ENCODE data around the gene TIAL1. TPM values are rescaled to one million over a fixed set of nuclear protein-coding genes. Genes with fewer than 3 reads are reported as not detected.

The TIAL1 gene
- total RNA-seq, 1 experiment from 2014 or later, result 220 TPM

DNA sequence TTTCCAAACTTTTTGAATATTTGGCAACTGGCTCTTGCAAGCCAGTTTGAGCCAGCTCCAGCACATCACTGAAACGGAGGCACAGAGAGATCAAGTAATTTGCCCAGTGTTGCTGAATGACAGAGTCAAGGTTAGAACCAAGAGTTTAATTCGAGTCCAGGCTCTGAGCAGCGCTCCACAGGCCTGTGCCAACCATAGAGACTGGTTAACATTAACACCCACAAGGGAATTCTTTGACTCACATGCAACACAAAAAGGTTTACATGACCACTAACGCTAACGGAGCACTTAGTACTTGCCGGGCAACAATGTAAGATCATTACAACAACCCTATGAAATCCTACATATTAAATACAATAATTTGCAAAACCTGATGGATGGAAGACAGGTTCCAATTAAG is 55.7 kb downstream of the TIAL1 start:
- no peak for ATAC-seq

DNA sequence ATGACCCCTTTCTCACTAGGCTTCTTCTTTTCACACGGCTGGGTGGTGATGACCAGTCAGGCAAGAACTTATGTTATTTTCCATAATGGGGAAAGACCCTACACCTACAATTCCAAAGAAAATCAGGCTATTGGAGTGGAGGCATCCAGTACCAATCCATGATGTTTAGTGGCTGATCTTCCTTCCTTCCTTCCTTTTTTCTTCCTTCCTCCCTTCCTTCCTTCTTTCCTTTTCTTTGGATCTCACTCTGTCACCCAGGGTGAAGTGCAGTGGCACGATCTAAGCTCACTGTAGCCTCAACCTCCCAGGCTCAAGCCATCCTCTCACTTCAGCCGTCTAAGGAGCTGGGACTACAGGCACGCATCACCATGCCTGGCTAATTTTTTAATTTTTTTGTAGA is 56.7 kb downstream of the TIAL1 start:
- Histone ChIP-seq H3K9ac (ENCODE audit: low read length) (no peak overlapping the region), H3K9me2 (ENCODE audit: insufficient read depth) (no peaks in the 10 kb centered on the region), H3K79me2 (ENCODE audit: insufficient read depth, low read length) (peaks cover 73% of the 10 kb centered on the region), H3K36me3 (ENCODE audit: control insufficient read depth in 1 of 2, insufficient read depth in 2 of 2, low read length in 2 of 2) (peaks cover 0 to 2% of the 10 kb centered on the region in 2 experiments; a peak in 1 of 4 replicates), H3K27me3 (ENCODE audit: insufficient read depth, low read length) (no peaks in the 10 kb centered on the region), H3K4me3 (replicated peaks in 1 of 2; ENCODE audit: low read depth in 1 of 2, low read length in 2 of 2) (no peak overlapping the region), H3K9me3 (ENCODE audit: control insufficient read depth in 1 of 2, insufficient read depth in 1 of 2, low read depth in 1 of 2, low read length in 2 of 2) (no peaks in the 10 kb centered on the region), H3K4me2 (ENCODE audit: low read length) (no peak overlapping the region), H3K27ac (ENCODE audit: low read depth, low read length) (no peak overlapping the region), H4K20me1 (ENCODE audit: insufficient read depth) (no peaks in the 10 kb centered on the region), H2AFZ (ENCODE audit: low read depth, low read length, poor library complexity, severe bottlenecking) (no peak overlapping the region), H3K4me1 (ENCODE audit: control insufficient read depth in 1 of 2, insufficient read depth in 2 of 2, low read length in 2 of 2) (peaks cover 13 to 40% of the 10 kb centered on the region in 2 experiments)
- no peak for ATAC-seq
- CTCF ChIA-PET, result no interaction called here
- no TSS peak for BruUV-seq (replicated peaks)
- no peak for DNase-seq (ENCODE audit: low read depth, low spot score)
- intact Hi-C loops (cut with micrococcal nuclease), result no loop called here
- RAD21 ChIA-PET (ENCODE audit: low non-redundant PET in 1 of 2, low total read pairs in 2 of 2, uncharacterized antibody in 2 of 2, unreplicated experiment in 2 of 2), result no interaction called here
- POLR2A ChIA-PET, result no interaction called here
- no peak for TF ChIP-seq ZFX (IDR thresholded peaks at IDR 0.05)
- TF ChIP-seq POLR2AphosphoS5 (IDR thresholded peaks at IDR 0.05; ENCODE audit: low read depth, low read length), result no peak
- TF ChIP-seq EZH2phosphoT487 (IDR thresholded peaks at IDR 0.05; ENCODE audit: borderline replicate concordance), result no peak
- TF ChIP-seq JUND (IDR thresholded peaks at IDR 0.05), result no peak
- TF ChIP-seq TCF7L2 (IDR thresholded peaks at IDR 0.05; ENCODE audit: borderline replicate concordance, extremely low read depth, insufficient read depth, insufficient read length), result no peak
- TF ChIP-seq, protein P1, sequence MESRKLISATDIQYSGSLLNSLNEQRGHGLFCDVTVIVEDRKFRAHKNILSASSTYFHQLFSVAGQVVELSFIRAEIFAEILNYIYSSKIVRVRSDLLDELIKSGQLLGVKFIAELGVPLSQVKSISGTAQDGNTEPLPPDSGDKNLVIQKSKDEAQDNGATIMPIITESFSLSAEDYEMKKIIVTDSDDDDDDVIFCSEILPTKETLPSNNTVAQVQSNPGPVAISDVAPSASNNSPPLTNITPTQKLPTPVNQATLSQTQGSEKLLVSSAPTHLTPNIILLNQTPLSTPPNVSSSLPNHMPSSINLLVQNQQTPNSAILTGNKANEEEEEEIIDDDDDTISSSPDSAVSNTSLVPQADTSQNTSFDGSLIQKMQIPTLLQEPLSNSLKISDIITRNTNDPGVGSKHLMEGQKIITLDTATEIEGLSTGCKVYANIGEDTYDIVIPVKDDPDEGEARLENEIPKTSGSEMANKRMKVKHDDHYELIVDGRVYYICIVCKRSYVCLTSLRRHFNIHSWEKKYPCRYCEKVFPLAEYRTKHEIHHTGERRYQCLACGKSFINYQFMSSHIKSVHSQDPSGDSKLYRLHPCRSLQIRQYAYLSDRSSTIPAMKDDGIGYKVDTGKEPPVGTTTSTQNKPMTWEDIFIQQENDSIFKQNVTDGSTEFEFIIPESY (IDR thresholded peaks at IDR 0.05; ENCODE audit: extremely low read depth, insufficient replicate concordance, low read length), result no peak
- no peak for TF ChIP-seq CBX3 (IDR thresholded peaks at IDR 0.05; ENCODE audit: low read depth)
- TF ChIP-seq RAD21 (IDR thresholded peaks at IDR 0.05; ENCODE audit: low read depth), result no peak
- no peak for TF ChIP-seq POLR2A (IDR thresholded peaks at IDR 0.05; ENCODE audit: borderline replicate concordance, extremely low read depth, insufficient read depth, insufficient read length)
- TF ChIP-seq, protein P2, sequence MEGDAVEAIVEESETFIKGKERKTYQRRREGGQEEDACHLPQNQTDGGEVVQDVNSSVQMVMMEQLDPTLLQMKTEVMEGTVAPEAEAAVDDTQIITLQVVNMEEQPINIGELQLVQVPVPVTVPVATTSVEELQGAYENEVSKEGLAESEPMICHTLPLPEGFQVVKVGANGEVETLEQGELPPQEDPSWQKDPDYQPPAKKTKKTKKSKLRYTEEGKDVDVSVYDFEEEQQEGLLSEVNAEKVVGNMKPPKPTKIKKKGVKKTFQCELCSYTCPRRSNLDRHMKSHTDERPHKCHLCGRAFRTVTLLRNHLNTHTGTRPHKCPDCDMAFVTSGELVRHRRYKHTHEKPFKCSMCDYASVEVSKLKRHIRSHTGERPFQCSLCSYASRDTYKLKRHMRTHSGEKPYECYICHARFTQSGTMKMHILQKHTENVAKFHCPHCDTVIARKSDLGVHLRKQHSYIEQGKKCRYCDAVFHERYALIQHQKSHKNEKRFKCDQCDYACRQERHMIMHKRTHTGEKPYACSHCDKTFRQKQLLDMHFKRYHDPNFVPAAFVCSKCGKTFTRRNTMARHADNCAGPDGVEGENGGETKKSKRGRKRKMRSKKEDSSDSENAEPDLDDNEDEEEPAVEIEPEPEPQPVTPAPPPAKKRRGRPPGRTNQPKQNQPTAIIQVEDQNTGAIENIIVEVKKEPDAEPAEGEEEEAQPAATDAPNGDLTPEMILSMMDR (IDR thresholded peaks at IDR 0.05 in 2 of 3, conservative IDR thresholded peaks at IDR 0.05 in 1 of 3; ENCODE audit: borderline replicate concordance in 1 of 3, insufficient read depth in 1 of 3, low read depth in 2 of 3, low read length in 2 of 3), result no peak
- TF ChIP-seq SP1 (IDR thresholded peaks at IDR 0.05; ENCODE audit: low read depth), result no peak
- no peak for TF ChIP-seq MAX (IDR thresholded peaks at IDR 0.05)

More for the DNA sequence above, 55.7 kb downstream of the TIAL1 start:
- no peak overlapping the region for H3K9ac ChIP-seq (ENCODE audit: low read length)
- H3K9me2 ChIP-seq (ENCODE audit: insufficient read depth), result no peaks in the 10 kb centered on the region
- H3K9me3 ChIP-seq (ENCODE audit: control insufficient read depth in 1 of 2, insufficient read depth in 1 of 2, low read depth in 1 of 2, low read length in 2 of 2), result no peaks in the 10 kb centered on the region
- peak overlapping the region; percentile 89 for H3K4me2 ChIP-seq (ENCODE audit: low read length)
- H4K20me1 ChIP-seq (ENCODE audit: insufficient read depth), result no peaks in the 10 kb centered on the region
- POLR2A ChIA-PET, result no interaction called here
- no peaks in the 10 kb centered on the region for H3K36me3 ChIP-seq (ENCODE audit: control insufficient read depth in 1 of 2, insufficient read depth in 2 of 2, low read length in 2 of 2)
- H2AFZ ChIP-seq (ENCODE audit: low read depth, low read length, poor library complexity, severe bottlenecking), result no peak overlapping the region
- no TSS peak for BruUV-seq (replicated peaks)
- no peak for TF ChIP-seq CEBPB (IDR thresholded peaks at IDR 0.05; ENCODE audit: low read depth)
- no peak for TF ChIP-seq SIN3A (IDR thresholded peaks at IDR 0.05; ENCODE audit: low read depth)
- no peak for TF ChIP-seq ZNF274 (IDR thresholded peaks at IDR 0.05; ENCODE audit: low read depth, low read length)
- TF ChIP-seq RAD21 (IDR thresholded peaks at IDR 0.05; ENCODE audit: low read depth), result no peak
- H3K4me1 ChIP-seq (ENCODE audit: control insufficient read depth in 1 of 2, insufficient read depth in 2 of 2, low read length in 2 of 2), result peaks cover 21 to 48% of the 10 kb centered on the region in 2 experiments
- peak overlapping the region; percentile 79; a peak in 1 of 4 replicates for H3K4me3 ChIP-seq (replicated peaks in 1 of 2; ENCODE audit: low read depth in 1 of 2, low read length in 2 of 2)
- CTCF ChIA-PET, result interaction anchor here (0.6 kb wide), 1 partner anchor 124 kb away, joined by 3 read pairs; no protein-coding TSS in a partner anchor
- DNase-seq (ENCODE audit: low read depth, low spot score), result no peak
- H3K27ac ChIP-seq (ENCODE audit: low read depth, low read length), result no peak overlapping the region
- intact Hi-C loops (cut with micrococcal nuclease), result no loop called here
- RAD21 ChIA-PET (ENCODE audit: low non-redundant PET in 1 of 2, low total read pairs in 2 of 2, uncharacterized antibody in 2 of 2, unreplicated experiment in 2 of 2), result no interaction called here
- no peaks in the 10 kb centered on the region for H3K27me3 ChIP-seq (ENCODE audit: insufficient read depth, low read length)
- peaks cover 63% of the 10 kb centered on the region for H3K79me2 ChIP-seq (ENCODE audit: insufficient read depth, low read length)
